ENCODE results near the gene CACNA1S. TPM values are rescaled to one million over a fixed set of nuclear protein-coding genes. Genes with fewer than 3 reads are reported as not detected.

The CACNA1S gene
- total and polyA plus RNA-seq, 2 donors (not counting 1 experiment from before 2014, with no cell fraction given): not detected

DNA sequence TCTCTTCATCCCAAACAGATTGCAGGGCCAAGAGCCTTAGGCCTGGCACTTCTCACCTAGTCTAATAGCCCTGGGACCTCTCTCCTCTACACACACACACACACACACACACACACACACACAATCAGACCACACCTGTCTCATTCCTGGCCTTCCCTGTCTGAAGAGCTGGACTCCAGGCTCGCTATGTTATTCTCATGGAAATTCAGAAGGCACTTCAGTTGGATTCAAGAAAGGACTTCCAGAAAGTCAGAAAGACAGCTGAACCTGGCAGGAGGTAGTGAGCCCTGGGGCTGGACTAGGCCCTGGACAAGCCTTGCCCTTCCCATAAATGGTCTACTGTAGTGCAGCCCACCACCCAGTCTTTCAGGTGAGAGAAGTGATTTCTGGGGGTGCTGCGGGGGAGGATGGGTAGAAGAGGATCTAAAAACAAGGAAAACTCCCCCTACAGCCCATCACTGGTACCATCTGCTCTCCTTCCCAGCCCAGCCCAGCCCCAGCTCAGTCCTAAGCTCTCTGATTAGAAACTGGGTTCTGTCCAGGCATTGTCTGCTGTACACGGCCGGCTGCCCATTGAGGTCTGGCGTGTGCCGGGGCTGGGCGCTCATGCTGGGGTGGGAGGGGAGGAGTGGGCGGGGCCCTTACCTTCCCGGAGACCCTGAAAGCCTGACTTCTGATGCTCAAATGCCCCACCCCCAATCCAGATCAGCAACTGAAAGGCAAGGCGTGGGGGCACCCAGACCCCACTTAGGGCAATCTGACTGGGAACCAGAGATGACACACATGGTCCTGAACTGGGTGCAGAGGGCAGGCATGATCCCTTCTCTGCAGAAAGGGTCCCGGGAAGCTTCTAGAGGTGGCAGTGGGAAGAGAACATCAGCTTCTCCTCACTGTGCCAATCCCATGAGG lies 91.3 kb downstream of the CACNA1S start:
- Mint-ChIP-seq H3K27ac (peak overlapping the region; percentile 98), H3K27me3 (no peaks in the 10 kb centered on the region), H3K4me3 (peak overlapping the region; percentile 97), H3K4me1 (peaks cover 82% of the 10 kb centered on the region), H3K9me3 (ENCODE audit: insufficient read depth) (no peaks in the 10 kb centered on the region)
- DNase-seq (peak; percentile 56), ATAC-seq (ENCODE audit: low read depth) (no peak)
- Histone ChIP-seq H3K4me2 (replicated peaks; ENCODE audit: low read depth, low read length, poor library complexity, severe bottlenecking) (peak overlapping the region; percentile 94), H3K4me3 (ENCODE audit: control extremely low read depth in 1 of 5, extremely low read depth in 1 of 5, insufficient read depth in 1 of 5, low read depth in 2 of 5, low read length in 4 of 5) (peak overlapping the region; percentile 48 to 83 (median 69)), H2AFZ (ENCODE audit: insufficient read depth, low read depth, low read length, poor library complexity, severe bottlenecking) (peak overlapping the region; percentile 16), H3K9ac (ENCODE audit: low read length) (peak overlapping the region; percentile 87), H3K36me3 (replicated peaks in 1 of 2; ENCODE audit: control extremely low read depth in 1 of 2, control insufficient read depth in 1 of 2, extremely low read depth in 1 of 2, insufficient read depth in 2 of 2, low read length in 1 of 2) (no peaks in the 10 kb centered on the region), H3K4me1 (ENCODE audit: control insufficient read depth in 2 of 2, insufficient read depth in 2 of 2, low read length in 2 of 2) (peaks cover 80 to 87% of the 10 kb centered on the region in 2 donors), H4K20me1 (ENCODE audit: control insufficient read depth, insufficient read depth, low read length, poor library complexity, severe bottlenecking) (peaks cover 31% of the 10 kb centered on the region), H3K27me3 (replicated peaks in 1 of 4; ENCODE audit: control extremely low read depth in 1 of 4, control insufficient read depth in 3 of 4, insufficient read depth in 4 of 4, low read length in 3 of 4) (no peaks in the 10 kb centered on the region), H3K79me2 (ENCODE audit: control insufficient read depth, insufficient read depth, low read length) (peaks cover 60% of the 10 kb centered on the region), H3K9me3 (ENCODE audit: control extremely low read depth in 1 of 3, control insufficient read depth in 2 of 3, insufficient read depth in 1 of 3, low read length in 2 of 3) (no peaks in the 10 kb centered on the region), H3K27ac (ENCODE audit: low read length in 2 of 2) (peak overlapping the region; percentile 90 to 95)
- CTCF ChIA-PET: interaction anchor here (1.3 to 10.5 kb wide), 8 partner anchors 11 to 49 kb away, joined by 3 to 83 read pairs (median 6); no protein-coding TSS in a partner anchor
- no peak for TF ChIP-seq EZH2 (IDR thresholded peaks at IDR 0.05; ENCODE audit: borderline replicate concordance, insufficient read depth, low read depth, low read length, poor library complexity, severe bottlenecking)
- TF ChIP-seq, protein P1, sequence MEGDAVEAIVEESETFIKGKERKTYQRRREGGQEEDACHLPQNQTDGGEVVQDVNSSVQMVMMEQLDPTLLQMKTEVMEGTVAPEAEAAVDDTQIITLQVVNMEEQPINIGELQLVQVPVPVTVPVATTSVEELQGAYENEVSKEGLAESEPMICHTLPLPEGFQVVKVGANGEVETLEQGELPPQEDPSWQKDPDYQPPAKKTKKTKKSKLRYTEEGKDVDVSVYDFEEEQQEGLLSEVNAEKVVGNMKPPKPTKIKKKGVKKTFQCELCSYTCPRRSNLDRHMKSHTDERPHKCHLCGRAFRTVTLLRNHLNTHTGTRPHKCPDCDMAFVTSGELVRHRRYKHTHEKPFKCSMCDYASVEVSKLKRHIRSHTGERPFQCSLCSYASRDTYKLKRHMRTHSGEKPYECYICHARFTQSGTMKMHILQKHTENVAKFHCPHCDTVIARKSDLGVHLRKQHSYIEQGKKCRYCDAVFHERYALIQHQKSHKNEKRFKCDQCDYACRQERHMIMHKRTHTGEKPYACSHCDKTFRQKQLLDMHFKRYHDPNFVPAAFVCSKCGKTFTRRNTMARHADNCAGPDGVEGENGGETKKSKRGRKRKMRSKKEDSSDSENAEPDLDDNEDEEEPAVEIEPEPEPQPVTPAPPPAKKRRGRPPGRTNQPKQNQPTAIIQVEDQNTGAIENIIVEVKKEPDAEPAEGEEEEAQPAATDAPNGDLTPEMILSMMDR (IDR thresholded peaks at IDR 0.05): peak; percentile 50
- intact Hi-C loops (cut with micrococcal nuclease): loop anchor here (5.0 to 10.0 kb wide), 5 partner anchors 136 to 961 kb away; partner anchors contain the start of genes DDX59 and RNPEP
- POLR2A ChIA-PET: interaction anchor here (0.6 to 1.1 kb wide), 4 partner anchors 17 to 351 kb away, joined by 3 to 11 read pairs (median 4); partner anchors contain the start of gene DDX59
- WGBS (ENCODE audit: insufficient coverage): 73% methylated on average over 3 of the region's 11 CpGs

Measured in B cell (primary cell).